Fibroblast of skin of right quadriceps (primary cell): ENCODE results near the gene CYTH1.
"Not testable (repeated sequence)": the region's sequence is repeated elsewhere in the genome, so short reads cannot be mapped to it uniquely, and the experiment has no call there.

ENCODE experiments used
- DNase-seq: peaks from one replicate; pipeline ENCODE4 v3.0.0-alpha.2; 2013

The CYTH1 gene

GRCh38 chr17:78785663-78786057, 3.6 kb upstream of the CYTH1 start:
- DNase-seq: no peak

DNA sequence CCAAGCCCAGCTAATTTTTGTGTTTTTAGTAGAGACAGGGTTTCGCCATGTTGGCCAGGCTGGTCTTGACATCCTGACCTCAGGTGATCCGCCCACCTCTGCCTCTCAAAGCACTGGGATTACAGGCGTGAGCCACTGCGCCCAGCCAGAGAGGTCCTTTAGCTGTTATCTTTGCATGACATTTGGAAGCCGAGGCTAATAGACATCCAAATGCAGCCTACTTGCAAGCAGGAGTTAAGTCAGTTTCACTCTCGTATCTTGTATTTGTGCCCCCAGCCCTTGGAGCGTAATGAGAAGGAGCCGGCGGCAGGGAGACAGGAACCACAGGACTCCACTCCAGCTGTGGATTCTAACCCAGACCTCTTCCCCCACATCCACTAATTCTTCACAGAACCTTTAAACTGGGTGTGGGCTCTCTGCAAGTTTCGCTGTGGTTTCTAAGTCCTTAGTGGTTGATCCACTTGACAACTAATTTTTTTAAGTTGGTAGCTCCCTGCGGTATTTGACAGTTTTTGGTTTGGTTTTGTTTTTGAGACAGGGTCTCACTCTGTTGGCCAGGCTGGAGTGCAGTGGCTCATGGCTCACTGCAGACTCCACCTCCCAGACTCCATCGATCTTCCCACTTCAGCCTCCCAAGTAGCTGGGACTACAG, 3.1 kb upstream of the CYTH1 start:
- no peak for DNase-seq

DNA sequence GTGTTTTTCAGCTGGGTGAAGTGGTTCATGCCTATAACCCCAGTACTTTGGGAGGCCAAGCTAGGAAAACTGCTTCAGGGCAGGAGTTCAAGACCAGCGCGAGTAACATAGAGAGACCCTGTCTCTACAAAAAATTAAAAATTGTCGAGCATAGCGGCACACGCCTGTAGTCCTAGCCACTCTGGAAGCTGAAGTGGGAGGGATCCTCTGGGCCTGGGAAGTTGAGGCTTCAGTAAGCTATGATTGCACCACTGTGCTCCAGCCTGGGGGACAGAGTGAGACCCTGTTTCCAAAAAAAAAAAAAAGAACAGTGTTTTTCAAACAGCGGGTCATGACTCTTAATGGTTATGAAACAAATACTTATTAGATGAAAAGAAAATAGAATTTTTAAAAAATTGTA, 2.3 kb upstream of the CYTH1 start:
- no peak for DNase-seq

GRCh38 chr17:78783711-78784324, 1.7 kb upstream of the CYTH1 start:
- DNase-seq: no peak

GRCh38 chr17:78781104-78781892, 775 bp downstream of the CYTH1 start:
- DNase-seq: peak; percentile 17

GRCh38 chr17:78780335-78780734, 1.7 kb downstream of the CYTH1 start:
- no peak for DNase-seq

GRCh38 chr17:78779850-78780249, 2.2 kb downstream of the CYTH1 start:
- no peak for DNase-seq

DNA sequence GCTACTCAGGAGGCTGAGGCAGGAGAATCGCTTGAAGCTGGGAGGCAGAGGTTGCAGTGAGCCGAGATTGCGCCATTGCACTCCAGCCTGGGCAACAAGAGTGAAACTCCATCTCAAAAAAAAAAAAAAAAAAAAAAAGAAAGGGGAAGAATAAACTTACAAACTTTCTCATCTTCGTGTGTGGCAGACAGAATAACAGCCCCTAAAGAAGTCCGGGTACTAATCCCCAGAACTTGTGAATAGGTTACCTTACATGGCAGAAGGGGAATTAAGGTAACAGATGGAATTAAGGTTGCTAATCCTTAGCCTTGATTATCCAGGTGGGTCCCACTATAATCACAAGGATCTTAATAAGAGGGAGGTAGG, 2.8 kb downstream of the CYTH1 start:
- DNase-seq: not testable (repeated sequence)

DNA sequence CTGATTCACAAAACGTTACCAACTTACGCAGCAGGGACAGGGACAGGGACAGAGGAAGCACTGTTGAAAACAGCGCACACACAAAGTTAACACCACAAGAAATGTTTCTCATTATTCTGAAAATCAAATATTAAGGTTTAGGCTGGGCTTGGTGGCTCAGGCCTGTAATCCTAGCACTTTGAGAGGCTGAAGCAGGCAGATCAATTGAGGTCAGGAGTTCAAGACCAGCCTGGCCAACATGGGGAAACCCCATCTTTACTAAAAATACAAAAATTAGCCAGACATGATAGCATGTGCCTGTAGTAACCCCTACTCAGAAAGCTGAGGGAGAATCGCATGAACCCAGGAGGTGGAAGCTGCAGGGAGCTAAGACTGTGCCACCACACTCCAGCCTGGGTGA, 4.2 kb downstream of the CYTH1 start:
- no peak for DNase-seq

GRCh38 chr17:78774956-78775571, 7.0 kb downstream of the CYTH1 start:
- no peak for DNase-seq

GRCh38 chr17:78774453-78774852, 7.6 kb downstream of the CYTH1 start:
- DNase-seq: no peak

GRCh38 chr17:78771758-78772382, 10.2 kb downstream of the CYTH1 start:
- no peak for DNase-seq

DNA sequence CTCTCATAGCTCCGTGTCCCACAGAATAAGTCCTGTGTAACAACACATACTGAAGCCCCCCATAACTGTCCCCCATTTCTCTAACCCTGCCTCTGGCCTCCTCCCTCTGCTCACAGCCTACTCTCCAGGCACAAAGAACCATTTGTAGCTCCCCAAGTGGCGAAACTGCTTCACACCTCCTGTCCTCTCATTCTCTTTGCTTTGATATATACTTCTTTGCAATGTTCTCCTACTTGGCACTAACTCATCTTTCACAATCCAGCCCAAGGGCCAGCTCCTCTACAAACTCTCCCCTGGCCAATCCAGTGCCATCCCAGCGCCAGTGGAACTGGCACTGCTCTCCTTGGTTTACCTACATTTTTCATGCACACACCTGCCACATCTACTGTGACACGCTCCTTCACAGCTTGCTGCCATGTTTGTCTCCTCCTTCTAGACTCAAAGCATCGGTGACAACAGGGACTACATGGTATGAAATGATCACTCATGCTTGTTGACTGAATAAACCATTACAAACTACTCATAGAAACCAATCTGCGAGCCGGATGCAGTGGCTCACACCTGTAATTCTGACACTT, 12.8 kb downstream of the CYTH1 start:
- no peak for DNase-seq

DNA sequence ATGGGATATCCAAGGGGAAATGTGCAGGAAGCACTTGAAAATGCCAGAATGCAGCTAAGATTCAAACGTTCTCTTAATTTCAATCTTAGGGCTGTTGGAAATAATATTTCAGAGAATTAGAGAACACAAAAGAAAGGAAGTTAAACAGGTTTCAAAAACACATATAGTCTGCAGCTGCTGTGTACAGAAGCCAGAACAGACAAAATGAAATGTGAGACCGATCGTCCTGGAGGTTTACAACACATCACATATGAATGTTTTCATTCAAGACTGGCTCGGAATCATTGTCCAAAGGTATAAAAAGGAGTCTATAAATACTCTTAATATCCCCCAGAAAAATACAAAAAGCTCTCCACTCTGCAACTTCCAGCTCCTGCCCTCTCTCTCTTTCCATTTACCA, 14.3 kb downstream of the CYTH1 start:
- no peak for DNase-seq

- no peak for DNase-seq
Observed at GRCh38 chr17:78766743-78767294, 15.3 kb downstream of the CYTH1 start.

- no peak for DNase-seq
Observed at GRCh38 chr17:78766225-78766624, 15.8 kb downstream of the CYTH1 start.

GRCh38 chr17:78765821-78766220, 16.3 kb downstream of the CYTH1 start:
- DNase-seq: no peak

DNA sequence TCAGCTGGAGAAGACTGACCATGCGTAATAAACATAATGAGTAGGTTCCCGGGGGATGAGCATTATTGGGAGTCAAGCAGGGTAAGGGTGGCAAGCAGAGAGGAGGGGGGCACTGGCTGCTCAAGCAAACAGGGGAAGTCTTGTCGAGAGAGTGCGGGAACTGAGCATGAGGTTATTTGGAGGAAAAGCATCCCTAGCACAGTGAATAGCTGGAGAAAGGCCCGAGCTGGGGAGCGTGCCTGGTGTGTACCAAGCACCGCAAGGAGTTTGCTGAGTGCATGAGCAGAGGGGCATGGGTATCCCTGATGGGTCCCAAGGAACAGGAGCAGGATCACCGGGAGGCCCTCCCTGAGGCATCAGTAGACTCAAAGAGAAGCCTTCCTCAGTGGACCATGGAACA, 17.2 kb downstream of the CYTH1 start:
- no peak for DNase-seq

DNA sequence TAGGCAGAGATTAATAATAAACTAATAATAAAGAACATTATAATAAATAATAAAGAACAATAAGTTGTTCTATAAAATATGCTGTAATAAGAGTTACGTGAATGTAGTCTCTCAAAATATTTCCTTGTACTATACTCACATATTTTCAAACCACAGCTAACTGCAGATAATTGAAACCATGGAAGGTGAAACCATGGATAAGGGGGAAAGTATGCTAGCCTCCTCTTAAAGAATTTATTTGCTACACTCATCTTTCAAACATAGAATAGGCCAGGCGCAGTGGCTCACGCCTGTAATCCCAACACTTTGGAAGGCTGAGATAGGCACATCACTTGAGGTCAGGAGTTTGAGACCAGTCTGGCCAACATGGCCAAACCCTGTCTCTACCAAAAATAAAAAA, 18.5 kb downstream of the CYTH1 start:
- peak; percentile 82 for DNase-seq

DNA sequence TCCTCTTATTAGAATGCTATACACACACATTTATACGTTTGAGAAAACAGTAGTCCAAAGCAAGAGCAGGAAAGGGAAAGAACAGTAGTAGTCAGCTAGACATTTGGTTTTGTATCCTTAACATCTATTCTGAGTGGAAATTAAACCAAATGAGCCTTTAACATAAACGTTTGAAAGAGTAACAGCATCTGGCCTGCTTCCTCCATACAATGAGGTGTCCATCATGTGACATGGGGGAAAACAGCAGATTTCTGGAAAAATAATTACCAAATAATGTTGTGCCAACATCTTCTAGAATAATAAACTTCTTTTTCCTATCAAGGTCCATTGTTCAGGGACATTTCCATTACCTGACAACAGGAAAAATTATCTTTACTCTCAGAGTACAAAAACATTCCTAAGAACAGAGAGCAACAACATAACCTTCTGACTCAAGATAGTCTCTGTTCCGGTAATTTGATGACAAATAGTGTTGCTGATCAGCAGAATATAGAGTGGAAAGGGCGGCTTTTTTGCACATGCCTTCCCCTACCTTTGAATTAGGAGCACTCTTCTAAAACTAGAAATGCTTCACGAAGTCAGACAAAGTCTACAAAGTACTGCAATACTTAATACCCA, 20.2 kb downstream of the CYTH1 start:
- DNase-seq: no peak

DNA sequence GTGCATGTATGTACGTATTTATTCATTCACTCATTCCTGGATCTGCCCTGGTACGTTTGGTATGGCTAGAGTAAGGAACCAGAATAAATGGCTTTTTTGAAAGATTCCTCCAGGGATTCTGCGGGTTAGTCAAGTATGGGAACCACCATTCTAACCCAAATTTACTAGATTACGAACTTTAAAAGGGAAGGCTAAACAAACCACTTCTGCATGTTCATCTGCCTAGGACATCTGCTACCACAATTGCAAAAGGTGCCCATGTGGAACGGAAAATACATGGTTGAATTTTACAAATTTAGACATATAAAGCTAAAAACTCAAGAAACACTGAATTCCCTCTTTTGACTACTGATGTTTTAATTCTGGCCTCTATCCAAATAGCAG, 22.1 kb downstream of the CYTH1 start:
- DNase-seq: no peak
